Fibroblast of lung (primary cell): ENCODE results near the gene HOXC9.

ENCODE experiments used
- CTCF ChIP-seq, 2 donors: IDR thresholded peaks in 1 of 2; conservative IDR thresholded peaks in 1 of 2; 1 replicate in 1 of 2; 2 replicates in 1 of 2; pipeline ENCODE4 v1.5.1; 2011 to 2012; ENCODE audit warnings: low read length in 2 of 2, control low read depth in 1 of 2, inconsistent platforms in 1 of 2, low read depth in 1 of 2, mild to moderate bottlenecking in 1 of 2
- EZH2 ChIP-seq: IDR thresholded peaks from 2 replicates; pipeline ENCODE4 v1.5.1; 2012; ENCODE audit warnings: low read length, control low read depth, mild to moderate bottlenecking; ENCODE audit errors: missing control alignments

DNA sequence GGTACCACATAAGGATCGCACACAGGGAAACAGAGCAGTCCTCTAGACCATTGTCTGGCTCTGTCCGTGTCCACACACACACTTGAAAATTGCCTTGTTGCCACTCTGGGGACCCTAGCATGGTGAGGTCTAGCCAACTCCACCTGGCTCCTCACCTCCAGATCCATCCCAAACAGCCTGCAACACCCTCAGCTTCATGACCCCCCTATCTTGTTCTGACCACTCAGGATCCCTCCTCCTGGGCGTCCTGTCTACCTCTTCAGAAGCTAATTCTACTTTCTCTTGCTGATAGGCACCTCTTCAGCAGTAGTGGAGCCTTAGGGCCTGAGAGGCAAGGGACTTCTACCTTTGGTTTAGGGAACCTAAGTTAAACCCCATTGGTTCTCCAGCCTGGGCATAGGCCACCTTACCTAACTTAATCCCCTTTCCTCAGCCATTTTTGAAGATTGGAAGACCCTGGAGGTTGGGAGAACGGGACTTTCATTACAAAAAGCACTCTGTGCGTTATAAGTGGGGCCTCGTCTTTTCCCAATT lies 32.2 kb downstream of the HOXC9 start:
- TF ChIP-seq CTCF (conservative IDR thresholded peaks at IDR 0.05 in 1 of 2, IDR thresholded peaks at IDR 0.05 in 1 of 2; ENCODE audit: low read depth in 1 of 2, low read length in 2 of 2) (no peak), EZH2 (no peak)
